ENCODE data around the gene APP. TPM values are rescaled to one million over a fixed set of nuclear protein-coding genes. Genes with fewer than 3 reads are reported as not detected.

APP gene
- total RNA-seq, 1 experiment from 2014 or later, result 560 TPM

DNA sequence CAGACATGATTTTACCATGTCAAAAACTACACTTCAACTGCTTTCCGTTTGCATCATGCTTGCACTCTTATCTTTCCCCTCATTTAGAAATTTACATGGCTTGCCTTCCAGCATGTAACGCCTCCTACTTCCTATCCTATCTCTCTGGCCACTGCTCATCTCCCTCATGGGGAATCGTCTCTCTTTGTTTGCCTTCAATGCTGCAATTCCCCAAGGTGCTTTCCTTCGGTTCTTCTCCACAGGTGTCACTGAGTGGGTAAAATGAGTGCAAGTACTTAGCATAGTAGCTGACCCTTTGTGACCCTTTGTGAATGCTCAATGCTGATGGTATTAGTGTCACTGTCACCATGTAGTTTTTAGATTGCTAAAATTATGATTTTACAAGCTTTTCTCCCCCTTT, 63.1 kb downstream of the APP start (continued):
- TF ChIP-seq, protein P1, sequence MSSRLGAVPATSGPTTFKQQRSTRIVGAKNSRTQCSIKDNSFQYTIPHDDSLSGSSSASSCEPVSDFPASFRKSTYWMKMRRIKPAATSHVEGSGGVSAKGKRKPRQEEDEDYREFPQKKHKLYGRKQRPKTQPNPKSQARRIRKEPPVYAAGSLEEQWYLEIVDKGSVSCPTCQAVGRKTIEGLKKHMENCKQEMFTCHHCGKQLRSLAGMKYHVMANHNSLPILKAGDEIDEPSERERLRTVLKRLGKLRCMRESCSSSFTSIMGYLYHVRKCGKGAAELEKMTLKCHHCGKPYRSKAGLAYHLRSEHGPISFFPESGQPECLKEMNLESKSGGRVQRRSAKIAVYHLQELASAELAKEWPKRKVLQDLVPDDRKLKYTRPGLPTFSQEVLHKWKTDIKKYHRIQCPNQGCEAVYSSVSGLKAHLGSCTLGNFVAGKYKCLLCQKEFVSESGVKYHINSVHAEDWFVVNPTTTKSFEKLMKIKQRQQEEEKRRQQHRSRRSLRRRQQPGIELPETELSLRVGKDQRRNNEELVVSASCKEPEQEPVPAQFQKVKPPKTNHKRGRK (CRISPR knock-in tag; IDR thresholded peaks at IDR 0.05; ENCODE audit: borderline replicate concordance), result no peak
- TF ChIP-seq, protein P2, sequence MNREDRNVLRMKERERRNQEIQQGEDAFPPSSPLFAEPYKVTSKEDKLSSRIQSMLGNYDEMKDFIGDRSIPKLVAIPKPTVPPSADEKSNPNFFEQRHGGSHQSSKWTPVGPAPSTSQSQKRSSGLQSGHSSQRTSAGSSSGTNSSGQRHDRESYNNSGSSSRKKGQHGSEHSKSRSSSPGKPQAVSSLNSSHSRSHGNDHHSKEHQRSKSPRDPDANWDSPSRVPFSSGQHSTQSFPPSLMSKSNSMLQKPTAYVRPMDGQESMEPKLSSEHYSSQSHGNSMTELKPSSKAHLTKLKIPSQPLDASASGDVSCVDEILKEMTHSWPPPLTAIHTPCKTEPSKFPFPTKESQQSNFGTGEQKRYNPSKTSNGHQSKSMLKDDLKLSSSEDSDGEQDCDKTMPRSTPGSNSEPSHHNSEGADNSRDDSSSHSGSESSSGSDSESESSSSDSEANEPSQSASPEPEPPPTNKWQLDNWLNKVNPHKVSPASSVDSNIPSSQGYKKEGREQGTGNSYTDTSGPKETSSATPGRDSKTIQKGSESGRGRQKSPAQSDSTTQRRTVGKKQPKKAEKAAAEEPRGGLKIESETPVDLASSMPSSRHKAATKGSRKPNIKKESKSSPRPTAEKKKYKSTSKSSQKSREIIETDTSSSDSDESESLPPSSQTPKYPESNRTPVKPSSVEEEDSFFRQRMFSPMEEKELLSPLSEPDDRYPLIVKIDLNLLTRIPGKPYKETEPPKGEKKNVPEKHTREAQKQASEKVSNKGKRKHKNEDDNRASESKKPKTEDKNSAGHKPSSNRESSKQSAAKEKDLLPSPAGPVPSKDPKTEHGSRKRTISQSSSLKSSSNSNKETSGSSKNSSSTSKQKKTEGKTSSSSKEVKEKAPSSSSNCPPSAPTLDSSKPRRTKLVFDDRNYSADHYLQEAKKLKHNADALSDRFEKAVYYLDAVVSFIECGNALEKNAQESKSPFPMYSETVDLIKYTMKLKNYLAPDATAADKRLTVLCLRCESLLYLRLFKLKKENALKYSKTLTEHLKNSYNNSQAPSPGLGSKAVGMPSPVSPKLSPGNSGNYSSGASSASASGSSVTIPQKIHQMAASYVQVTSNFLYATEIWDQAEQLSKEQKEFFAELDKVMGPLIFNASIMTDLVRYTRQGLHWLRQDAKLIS (CRISPR knock-in tag; IDR thresholded peaks at IDR 0.05; ENCODE audit: borderline replicate concordance), result no peak
- TF ChIP-seq, protein P3, sequence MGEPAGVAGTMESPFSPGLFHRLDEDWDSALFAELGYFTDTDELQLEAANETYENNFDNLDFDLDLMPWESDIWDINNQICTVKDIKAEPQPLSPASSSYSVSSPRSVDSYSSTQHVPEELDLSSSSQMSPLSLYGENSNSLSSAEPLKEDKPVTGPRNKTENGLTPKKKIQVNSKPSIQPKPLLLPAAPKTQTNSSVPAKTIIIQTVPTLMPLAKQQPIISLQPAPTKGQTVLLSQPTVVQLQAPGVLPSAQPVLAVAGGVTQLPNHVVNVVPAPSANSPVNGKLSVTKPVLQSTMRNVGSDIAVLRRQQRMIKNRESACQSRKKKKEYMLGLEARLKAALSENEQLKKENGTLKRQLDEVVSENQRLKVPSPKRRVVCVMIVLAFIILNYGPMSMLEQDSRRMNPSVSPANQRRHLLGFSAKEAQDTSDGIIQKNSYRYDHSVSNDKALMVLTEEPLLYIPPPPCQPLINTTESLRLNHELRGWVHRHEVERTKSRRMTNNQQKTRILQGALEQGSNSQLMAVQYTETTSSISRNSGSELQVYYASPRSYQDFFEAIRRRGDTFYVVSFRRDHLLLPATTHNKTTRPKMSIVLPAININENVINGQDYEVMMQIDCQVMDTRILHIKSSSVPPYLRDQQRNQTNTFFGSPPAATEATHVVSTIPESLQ (CRISPR knock-in tag; IDR thresholded peaks at IDR 0.05), result no peak
- TF ChIP-seq, protein P4, sequence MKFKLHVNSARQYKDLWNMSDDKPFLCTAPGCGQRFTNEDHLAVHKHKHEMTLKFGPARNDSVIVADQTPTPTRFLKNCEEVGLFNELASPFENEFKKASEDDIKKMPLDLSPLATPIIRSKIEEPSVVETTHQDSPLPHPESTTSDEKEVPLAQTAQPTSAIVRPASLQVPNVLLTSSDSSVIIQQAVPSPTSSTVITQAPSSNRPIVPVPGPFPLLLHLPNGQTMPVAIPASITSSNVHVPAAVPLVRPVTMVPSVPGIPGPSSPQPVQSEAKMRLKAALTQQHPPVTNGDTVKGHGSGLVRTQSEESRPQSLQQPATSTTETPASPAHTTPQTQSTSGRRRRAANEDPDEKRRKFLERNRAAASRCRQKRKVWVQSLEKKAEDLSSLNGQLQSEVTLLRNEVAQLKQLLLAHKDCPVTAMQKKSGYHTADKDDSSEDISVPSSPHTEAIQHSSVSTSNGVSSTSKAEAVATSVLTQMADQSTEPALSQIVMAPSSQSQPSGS (CRISPR knock-in tag; IDR thresholded peaks at IDR 0.05; ENCODE audit: borderline replicate concordance, low read depth), result no peak
- TF ChIP-seq, protein P5, sequence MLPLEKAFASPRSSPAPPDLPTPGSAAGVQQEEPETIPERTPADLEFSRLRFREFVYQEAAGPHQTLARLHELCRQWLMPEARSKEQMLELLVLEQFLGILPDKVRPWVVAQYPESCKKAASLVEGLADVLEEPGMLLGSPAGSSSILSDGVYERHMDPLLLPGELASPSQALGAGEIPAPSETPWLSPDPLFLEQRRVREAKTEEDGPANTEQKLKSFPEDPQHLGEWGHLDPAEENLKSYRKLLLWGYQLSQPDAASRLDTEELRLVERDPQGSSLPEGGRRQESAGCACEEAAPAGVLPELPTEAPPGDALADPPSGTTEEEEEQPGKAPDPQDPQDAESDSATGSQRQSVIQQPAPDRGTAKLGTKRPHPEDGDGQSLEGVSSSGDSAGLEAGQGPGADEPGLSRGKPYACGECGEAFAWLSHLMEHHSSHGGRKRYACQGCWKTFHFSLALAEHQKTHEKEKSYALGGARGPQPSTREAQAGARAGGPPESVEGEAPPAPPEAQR (CRISPR knock-in tag; IDR thresholded peaks at IDR 0.05), result no peak
- no peak for TF ChIP-seq NR2C2 (CRISPR knock-in tag; IDR thresholded peaks at IDR 0.05)
- no peak for TF ChIP-seq CREB1 (CRISPR knock-in tag; IDR thresholded peaks at IDR 0.05)
- no peak for TF ChIP-seq FOXP1 (CRISPR knock-in tag; IDR thresholded peaks at IDR 0.05; ENCODE audit: borderline replicate concordance)
- no peak for TF ChIP-seq NR3C1 (CRISPR knock-in tag; conservative IDR thresholded peaks at IDR 0.05; ENCODE audit: low read depth)

DNA sequence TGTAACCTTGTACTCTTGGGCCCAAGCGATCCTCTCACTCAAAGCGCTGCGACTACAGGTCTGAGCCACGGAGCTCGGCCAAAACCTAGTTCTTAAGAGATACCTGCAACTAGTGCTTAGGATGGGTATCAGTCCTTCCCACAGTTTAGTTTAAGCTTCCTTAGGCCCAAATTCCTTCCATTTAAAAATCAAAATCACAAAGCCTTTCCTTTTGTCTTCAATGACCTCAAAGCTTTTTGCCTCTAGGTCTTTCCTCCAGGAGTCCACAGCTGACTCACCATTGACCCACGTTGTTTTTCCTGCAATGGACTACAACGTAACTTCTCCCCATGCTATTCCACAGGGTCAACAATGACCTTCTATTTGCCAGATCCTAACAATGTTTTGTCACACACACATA, 64.0 kb downstream of the APP start:
- H3K36me3 Mint-ChIP-seq, result peaks cover 40% of the 10 kb centered on the region
- ATAC-seq (peak; percentile 61), DNase-seq (ENCODE audit: low spot score) (no peak)
- peak overlapping the region; percentile 87 for H3K27ac Mint-ChIP-seq
- no peaks in the 10 kb centered on the region for H3K27me3 Mint-ChIP-seq (ENCODE audit: low read depth)
- H3K9me3 Mint-ChIP-seq, result no peaks in the 10 kb centered on the region
- ChIA-PET CTCF (no interaction called here), POLR2A (no interaction called here)
- peaks cover 68% of the 10 kb centered on the region for H3K4me1 Mint-ChIP-seq
- H3K4me3 Mint-ChIP-seq, result peak overlapping the region; percentile 11
- TF ChIP-seq, protein P6, sequence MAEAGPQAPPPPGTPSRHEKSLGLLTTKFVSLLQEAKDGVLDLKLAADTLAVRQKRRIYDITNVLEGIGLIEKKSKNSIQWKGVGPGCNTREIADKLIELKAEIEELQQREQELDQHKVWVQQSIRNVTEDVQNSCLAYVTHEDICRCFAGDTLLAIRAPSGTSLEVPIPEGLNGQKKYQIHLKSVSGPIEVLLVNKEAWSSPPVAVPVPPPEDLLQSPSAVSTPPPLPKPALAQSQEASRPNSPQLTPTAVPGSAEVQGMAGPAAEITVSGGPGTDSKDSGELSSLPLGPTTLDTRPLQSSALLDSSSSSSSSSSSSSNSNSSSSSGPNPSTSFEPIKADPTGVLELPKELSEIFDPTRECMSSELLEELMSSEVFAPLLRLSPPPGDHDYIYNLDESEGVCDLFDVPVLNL (CRISPR knock-in tag; IDR thresholded peaks at IDR 0.05; ENCODE audit: borderline replicate concordance, low read depth), result no peak
- TF ChIP-seq TCF7 (CRISPR knock-in tag; IDR thresholded peaks at IDR 0.05; ENCODE audit: low read depth), result no peak
- no peak for TF ChIP-seq FOXJ3 (CRISPR knock-in tag; IDR thresholded peaks at IDR 0.05; ENCODE audit: borderline replicate concordance)
- TF ChIP-seq, protein P7, sequence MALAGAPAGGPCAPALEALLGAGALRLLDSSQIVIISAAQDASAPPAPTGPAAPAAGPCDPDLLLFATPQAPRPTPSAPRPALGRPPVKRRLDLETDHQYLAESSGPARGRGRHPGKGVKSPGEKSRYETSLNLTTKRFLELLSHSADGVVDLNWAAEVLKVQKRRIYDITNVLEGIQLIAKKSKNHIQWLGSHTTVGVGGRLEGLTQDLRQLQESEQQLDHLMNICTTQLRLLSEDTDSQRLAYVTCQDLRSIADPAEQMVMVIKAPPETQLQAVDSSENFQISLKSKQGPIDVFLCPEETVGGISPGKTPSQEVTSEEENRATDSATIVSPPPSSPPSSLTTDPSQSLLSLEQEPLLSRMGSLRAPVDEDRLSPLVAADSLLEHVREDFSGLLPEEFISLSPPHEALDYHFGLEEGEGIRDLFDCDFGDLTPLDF (CRISPR knock-in tag; IDR thresholded peaks at IDR 0.05), result no peak
- no peak for TF ChIP-seq GRHL2 (CRISPR knock-in tag; IDR thresholded peaks at IDR 0.05; ENCODE audit: insufficient replicate concordance, severe bottlenecking)
- TF ChIP-seq ESRRA (CRISPR knock-in tag; IDR thresholded peaks at IDR 0.05; ENCODE audit: borderline replicate concordance), result no peak
- no peak for TF ChIP-seq ZNF423 (CRISPR knock-in tag; IDR thresholded peaks at IDR 0.05)
- TF ChIP-seq NR1H2 (CRISPR knock-in tag; IDR thresholded peaks at IDR 0.05), result no peak
- no peak for TF ChIP-seq CBFB (CRISPR knock-in tag; IDR thresholded peaks at IDR 0.05; ENCODE audit: low read depth)
- TF ChIP-seq, protein P8, sequence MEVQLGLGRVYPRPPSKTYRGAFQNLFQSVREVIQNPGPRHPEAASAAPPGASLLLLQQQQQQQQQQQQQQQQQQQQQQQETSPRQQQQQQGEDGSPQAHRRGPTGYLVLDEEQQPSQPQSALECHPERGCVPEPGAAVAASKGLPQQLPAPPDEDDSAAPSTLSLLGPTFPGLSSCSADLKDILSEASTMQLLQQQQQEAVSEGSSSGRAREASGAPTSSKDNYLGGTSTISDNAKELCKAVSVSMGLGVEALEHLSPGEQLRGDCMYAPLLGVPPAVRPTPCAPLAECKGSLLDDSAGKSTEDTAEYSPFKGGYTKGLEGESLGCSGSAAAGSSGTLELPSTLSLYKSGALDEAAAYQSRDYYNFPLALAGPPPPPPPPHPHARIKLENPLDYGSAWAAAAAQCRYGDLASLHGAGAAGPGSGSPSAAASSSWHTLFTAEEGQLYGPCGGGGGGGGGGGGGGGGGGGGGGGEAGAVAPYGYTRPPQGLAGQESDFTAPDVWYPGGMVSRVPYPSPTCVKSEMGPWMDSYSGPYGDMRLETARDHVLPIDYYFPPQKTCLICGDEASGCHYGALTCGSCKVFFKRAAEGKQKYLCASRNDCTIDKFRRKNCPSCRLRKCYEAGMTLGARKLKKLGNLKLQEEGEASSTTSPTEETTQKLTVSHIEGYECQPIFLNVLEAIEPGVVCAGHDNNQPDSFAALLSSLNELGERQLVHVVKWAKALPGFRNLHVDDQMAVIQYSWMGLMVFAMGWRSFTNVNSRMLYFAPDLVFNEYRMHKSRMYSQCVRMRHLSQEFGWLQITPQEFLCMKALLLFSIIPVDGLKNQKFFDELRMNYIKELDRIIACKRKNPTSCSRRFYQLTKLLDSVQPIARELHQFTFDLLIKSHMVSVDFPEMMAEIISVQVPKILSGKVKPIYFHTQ (CRISPR knock-in tag; IDR thresholded peaks at IDR 0.05), result no peak
- no peak for TF ChIP-seq TP53 (CRISPR knock-in tag; IDR thresholded peaks at IDR 0.05)
